NCI-H2227 treated with DMSO at 0.1 percent for 48 hours (cell line): Measurements from ENCODE around the gene DENND4B.

Source experiments
- DNase-seq: peaks from one replicate; lab custom pipeline; 2025; lab: John Stamatoyannopoulos, UW

DENND4B gene

DNA sequence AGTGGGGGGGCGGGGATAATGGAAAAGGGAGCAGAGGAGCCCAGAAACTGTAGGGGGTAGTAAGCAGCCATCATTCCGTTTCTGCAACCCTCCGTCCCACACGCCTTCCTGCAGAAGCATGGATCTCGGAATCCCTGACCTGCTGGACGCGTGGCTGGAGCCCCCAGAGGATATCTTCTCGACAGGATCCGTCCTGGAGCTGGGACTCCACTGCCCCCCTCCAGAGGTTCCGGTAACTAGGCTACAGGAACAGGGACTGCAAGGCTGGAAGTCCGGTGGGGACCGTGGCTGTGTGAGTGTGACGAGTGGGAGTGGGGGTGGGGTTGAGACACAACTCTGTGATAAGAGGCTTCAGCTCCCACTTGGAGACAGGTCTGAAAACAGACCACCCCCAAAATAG is 21.9 kb upstream of the DENND4B start:
- no peak for DNase-seq

DNA sequence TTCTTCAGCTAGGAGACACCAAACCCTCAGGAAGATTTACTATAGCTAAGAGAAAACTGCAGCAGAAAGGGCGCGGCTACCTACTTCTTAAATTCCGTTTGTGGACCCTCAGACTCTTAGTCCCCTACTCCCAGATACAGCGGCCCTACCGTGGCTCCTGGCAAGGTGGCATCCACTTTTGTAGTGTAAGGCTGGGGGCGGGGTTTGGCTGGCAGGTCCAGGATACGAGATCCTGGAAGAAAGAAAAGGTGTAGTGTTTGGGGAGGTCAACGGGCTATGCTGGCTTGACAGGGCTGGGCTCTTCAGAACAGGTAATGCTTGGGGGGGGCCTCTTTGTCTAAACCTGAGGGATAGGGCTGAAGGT is 21.5 kb upstream of the DENND4B start:
- no peak for DNase-seq

DNA sequence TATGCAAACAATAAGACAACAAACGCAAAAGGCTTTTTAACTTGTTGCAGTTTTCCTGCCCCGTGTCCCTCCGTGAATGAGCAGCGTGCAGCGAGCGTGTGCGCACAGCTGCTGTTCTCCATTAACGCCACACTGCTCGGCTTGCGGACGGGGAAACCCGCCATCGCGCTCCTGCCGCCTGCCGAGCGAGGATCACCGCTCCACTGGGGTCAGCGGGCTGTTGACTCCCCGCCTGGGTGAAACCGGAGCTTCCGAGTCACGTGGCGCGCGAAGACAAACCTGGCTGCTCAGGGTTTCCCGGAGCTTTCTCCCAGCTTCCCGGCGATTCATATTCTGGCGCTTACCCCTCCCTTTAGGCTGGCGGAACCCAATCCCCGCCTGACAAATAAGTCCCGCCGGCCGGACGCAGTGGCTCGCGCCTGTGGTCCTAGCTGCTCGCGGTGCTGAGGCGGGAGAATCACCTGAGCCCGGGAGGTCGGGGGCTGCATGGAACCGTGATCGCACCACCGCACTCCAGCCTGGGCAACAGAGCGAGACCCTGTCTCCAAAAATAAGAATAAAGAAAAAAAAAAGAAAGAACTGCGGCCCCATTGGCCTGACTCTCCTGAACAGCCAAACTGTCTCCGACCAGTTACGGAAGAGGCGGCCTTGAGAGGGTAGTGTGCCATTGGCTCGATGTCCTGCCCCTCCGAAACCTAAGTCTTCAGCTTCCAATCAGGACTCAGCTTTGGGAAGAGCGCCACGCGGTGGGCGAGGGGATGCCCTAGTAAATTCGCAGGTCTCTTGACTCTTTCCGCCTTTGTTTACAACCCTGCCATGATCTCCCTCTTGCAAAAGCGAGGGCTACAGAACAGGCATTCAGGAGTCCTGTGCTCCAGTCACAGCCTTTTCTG is 20.8 kb upstream of the DENND4B start, which contains the start of gene CREB3L4:
CREB3L4 (plus strand) TSS at position 796 of the 893 bp plus-strand sequence. CDS start 624 bp downstream, outside the sequence.
- DNase-seq = peak; percentile 97

DNA sequence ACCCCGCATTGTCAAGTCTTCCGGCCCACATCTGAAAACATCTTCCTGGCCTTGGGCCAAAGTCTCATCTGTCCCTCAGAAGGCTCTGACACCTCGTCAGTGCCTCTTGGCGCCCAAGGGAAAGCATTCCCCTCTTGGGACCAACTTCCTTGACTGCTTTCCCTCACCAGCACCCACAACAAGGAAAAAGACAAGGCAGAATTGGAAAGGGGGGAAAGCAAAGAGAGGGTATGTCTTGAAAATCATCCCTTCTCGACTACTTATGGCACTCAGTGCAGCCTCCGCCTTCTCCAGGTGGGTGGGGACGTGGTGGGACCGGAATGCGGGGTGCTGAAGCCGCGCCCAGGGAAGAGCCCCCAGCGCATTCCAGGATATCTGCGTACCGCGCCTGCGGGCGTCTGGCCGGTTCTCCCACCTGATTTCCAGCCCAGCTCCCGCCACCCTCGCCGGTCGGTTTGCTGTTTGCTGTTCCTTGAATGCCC is 17.4 kb upstream of the DENND4B start:
- DNase-seq = peak; percentile 73

DNA sequence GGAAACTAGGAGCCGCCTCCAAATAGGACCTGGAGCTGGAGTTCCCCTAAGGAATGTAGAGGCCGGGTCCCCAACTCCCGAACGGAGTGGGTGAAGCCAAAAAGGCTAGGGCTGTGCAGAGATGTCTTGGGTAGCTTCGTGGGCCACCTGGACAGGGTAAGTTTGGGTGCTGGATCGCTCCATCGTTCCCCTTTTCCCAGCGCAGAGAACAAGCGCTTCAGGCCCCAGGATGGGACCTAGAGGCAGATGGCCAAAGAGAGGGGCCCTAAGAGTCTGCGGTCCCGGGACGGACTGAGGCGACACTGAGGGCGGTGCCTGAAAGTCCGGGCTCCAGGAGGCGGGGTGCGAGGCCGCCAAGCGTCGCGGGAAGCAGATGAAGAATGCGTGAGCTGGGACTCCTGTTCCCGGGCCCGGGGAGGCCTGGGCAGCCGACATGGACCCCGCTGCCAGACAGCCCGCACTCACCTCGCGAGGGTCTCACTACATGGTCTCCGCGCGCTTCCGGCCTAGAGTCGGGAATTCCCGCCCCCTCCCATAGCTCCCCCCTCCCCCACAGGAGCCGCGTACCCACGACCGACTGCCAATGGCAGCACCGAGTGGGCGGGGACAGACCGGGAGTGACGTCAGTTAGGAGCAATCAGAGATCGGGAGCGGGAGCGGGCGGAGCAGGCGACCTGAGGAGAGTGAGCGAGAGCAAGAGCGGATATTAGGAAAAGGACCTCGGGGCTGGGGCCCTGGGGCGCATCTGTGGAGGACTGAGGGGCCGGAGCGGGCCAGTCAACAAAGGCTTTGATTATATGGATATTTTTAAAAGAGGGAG is 16.7 kb upstream of the DENND4B start, which contains the start of gene SLC39A1:
SLC39A1 (minus strand) TSS at position 508 of the 820 bp plus-strand sequence. CDS start 822 bp downstream, outside the sequence.
- peak; percentile 96 for DNase-seq

DNA sequence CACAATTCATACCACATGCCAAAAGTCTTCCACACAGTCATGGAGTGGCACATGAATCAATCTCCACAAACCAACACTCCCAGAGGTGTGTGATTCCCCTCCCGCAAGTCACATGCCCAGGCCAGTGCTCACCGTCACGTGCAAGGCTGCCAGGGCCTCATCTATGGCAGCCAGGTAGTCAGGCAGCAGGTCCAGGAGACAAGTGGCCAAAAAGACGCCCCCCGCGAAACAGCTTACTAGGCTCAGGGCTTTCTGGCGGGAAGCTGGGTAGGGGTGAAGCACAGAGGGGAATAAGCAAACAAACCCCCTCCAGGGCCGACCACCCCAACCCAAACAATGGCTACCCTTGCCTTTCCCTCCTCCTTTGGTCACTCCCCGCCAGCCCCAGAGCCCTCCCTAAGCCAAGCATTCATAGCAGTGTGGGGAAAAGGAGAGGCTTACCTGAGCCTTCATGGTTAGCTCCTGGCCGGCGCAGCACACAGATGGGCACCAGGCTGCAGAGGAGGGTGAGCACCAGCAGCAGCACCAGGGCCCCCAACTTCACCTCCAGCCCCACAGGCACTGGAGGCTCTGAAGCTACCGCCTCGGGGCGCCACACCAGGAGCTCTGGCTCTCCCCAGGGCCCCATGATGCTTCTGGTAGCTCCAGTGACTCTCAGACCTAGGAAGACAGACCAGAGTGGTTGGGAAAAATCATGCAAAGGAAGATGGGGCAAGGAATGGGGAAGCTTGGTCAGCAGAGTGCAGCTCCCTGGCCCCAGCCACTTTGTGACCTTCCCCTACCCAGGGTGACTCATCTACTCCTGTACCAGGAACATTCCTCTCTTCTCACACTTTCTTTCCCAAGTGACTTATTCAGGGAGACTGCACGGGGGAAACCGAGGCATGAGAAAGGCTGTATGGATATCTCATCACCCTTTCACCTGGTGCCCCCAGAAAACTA is 15.8 kb upstream of the DENND4B start:
- DNase-seq = no peak

DNA sequence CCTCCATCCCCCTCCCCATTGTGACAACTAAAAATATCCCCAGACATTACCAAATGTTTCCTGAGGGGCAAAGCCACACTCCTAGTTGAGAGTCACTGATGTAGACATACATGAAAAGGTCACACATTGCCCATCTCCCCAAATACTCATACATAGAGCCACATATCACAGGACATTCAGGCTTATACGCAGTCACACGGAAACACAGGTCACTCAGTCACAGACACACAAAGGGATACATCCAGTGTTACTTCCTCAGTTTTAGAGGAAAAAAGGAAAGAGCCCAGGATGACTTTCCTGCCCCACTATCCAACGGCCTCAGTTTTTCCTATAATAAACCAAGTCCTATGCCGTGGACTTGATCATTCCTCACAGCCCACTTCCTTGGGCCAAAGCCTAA is 14.9 kb upstream of the DENND4B start:
- no peak for DNase-seq

DNA sequence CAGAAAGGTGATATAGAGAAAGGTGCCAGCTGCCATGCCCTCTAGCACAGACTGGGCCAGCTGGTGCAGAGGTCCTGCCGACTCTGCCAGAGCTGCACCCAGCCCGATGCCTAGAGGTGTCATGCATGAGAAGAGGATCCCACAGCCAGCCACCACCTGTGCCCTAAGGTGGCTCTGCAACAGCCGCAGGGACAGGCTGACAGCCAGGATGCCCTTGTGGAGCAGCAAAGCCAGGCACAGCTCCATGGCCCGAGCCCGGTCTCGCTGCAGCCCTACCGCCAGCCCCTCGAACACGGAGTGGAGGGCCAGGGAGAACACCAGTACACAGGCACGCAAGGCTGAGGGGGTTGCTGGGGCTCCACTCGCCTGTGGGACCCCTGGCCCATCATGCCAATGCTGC is 13.7 kb upstream of the DENND4B start:
- DNase-seq = no peak

DNA sequence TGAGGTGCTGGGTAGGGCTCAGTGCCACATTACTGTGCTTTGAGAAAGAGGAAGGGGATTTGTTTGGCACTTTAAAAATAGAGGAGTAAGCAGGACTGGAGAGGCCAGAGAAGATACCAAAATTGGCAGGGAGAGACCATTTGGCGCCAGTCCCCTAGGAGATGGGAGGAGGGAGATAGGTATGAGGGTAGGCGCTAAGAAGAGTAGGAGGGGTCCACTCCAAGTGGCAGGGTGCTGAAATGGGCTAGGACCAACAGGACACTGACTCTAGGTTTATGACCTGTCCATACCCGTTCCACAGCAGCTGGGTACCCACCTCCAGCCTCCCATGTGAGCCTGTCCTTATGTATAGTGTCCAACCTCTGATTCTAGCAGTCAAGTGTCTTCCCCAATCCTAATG is 12.9 kb upstream of the DENND4B start:
- DNase-seq = no peak

DNA sequence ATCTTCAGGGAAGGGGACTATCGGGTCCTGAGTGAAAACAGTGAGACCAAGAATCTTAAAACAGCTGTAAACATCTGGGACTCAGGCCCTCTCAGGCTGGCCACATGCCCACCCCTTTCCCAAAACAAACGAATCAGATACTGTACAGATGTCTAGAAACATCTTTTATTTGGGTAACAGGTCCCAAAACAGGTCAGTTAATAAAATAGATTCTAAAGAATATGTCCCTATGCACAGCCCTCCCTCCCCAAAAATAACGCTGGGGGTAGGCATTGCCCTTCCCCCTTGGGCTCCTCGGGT is 12.4 kb upstream of the DENND4B start:
- DNase-seq = no peak

DNA sequence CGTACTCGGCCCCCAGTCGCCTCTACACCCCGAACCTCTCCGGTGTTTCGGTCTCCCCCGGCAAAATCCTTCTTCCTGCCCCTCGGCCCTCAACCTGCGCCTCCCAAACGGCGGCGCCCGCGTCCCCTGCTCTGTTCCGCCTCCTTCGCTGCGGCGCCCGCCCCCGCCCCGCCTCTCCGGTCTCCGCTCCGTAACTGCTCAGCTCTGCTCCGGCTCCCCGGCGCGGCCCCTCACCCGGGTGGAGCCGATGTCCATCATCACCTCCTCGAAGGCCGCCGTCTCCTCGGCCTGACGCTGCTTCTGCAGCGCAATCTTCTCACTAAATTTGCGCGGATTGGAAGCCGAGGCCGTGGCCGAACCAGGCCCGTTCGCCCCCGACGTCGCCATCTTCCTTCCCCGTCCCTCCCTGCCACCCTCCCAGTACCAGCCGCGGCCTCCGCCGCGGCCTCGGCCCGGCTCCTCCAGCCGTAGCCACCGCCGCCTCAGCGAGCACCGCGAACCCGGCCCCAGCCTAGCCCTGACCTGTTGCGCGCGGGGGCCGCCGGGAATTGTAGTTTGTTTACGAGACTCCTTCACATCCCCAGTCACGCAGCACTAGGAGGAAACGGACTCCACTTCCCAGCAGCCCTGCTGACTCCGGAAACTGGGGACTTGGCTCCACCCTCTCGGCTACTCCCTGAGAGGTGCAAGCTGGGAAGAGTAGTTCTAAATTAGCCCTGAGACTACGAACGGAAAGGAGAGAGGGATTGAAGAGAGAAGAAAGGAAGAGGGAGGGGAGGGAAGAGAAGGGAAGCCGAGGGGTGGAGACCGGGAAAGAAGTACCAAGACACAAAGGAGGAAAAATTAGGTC is 11.8 kb upstream of the DENND4B start, which contains the start of gene CRTC2:
CRTC2 (minus strand) TSS at position 502 of the 850 bp plus-strand sequence; CDS start at position 387, 115 bp downstream.
- peak; percentile 99 for DNase-seq

DNA sequence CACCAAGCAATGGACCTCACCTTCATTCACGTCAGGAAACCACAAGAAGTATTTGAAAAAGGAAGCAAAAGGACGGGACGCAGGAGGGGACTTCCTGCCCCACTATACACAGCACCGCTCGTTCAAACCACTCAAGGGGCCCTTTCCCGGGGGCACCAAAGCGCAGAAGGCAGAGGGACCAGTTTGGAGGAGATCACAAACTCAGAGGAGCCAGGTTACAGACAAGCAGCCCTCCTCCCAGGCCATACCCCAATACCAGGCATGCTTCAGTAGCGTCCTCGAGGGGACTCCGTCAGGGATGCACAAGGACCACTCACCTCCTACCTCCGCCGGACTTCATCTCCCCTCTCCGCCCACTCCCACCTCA is 11.2 kb upstream of the DENND4B start:
- DNase-seq = no peak

DNA sequence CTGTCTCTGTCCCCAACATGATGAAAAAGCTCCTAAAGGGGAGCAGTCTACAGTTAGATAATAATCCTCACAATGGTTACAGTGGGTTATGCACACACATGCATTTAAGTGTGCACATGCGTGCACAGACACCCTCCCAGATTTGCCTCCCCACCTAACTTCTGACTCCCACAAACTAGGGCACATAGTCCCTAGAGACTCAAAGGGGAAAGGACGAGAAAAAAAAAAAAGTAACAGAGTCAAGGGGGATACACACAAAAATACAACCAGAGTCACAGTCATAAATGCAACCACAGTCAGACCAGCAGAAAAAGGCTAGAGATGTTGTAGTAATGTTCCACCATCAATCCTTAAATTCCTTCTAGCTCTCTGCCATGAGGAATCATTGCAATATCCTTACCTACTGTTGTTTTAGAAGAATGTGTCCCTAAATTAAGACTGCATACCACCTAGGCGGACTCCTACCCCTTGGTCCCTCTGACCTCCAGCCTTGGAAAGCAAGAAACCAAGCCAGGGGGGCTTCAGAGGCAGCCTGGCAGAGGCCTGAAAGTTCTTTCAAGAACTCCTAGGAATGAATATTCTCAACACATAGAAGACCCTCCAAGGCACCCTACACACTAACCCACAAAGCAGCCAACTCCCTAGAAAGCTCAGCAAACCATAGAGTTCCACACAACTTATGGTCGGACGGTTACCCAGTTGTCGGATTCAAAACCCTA is 10.6 kb upstream of the DENND4B start:
- no peak for DNase-seq

DNA sequence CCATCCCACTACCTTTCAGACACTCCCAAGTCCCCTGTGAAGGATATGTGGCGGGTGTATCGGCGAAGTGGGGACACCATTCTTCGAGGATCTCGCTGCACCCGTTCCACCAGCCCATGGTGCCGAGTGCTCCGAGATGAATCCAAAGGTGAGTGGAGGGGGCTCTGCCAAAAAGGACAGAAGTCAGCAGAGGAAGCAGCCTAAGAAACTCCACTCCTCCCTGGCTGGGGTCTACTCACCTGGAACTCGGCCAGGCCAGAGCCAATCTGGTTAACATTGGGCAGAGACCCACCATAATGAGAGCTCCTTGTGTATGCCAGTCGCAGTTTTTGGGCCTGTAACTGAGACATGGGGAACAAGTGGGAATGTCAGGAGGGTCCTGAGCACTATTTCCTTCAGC is 8.3 kb upstream of the DENND4B start:
- DNase-seq = no peak

DNA sequence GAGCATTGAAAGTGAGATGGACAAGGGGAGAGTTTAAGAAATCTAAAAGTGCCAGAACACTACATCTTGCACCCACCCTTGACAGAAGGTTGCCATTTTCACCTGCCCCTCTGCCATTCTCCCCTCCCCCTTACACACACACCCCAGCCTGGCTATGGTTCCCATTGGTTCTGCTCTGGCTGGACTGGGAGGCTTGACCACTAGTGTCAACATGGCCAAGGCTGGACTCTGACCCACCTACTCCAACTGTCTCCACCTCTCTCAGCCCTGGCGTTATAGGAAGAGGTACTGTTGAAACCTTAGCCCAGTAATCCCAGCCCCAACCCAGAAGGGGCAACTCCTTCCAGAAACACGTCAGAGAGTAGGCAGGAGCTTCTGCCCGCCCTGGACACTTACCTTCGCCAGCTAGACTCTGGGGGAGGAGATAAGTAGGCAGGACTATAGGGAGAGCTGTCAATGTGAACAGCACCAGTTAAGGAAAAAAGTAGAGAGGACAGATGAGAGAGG is 7.4 kb upstream of the DENND4B start:
- DNase-seq = no peak

DNA sequence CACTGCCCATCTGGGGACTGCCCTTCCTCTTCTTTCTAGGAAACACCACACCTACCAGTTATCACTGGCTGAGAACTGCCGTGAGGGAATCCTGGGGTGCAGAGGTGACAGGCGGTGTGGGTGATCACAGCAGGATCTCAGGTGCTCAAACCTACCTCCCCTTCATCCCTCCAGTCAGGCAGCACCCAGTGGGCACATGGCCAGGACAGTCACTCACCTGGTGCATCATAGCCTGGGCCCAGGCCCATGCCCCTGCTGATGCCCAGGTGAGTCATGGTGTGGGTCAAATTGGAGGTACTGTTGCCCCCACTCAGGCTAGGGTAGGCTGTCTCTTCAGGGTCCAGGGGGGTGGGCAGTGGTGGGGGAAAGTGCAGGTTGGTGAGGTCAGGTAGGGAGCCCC is 5.3 kb upstream of the DENND4B start:
- DNase-seq = no peak

DNA sequence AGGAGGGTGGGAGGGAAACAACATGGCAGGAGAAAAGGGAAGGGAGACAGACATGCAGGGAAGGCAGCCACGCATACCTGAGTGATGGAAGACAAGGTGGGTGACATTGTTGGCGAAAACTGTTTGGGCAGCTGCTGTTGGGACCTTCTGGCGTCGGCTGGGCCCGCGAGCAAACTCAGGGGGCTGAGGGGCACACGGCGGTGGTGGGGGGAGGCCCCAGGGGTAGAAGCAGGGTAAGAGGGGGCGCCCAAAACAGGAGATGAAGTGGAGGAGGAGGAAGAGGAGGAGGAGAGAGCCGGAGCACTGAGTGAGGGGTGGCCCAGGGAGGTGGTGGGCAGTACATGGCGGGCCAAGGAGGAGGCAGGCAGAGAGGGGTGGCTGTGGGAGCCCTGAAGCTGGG is 4.7 kb upstream of the DENND4B start:
- DNase-seq = no peak

DNA sequence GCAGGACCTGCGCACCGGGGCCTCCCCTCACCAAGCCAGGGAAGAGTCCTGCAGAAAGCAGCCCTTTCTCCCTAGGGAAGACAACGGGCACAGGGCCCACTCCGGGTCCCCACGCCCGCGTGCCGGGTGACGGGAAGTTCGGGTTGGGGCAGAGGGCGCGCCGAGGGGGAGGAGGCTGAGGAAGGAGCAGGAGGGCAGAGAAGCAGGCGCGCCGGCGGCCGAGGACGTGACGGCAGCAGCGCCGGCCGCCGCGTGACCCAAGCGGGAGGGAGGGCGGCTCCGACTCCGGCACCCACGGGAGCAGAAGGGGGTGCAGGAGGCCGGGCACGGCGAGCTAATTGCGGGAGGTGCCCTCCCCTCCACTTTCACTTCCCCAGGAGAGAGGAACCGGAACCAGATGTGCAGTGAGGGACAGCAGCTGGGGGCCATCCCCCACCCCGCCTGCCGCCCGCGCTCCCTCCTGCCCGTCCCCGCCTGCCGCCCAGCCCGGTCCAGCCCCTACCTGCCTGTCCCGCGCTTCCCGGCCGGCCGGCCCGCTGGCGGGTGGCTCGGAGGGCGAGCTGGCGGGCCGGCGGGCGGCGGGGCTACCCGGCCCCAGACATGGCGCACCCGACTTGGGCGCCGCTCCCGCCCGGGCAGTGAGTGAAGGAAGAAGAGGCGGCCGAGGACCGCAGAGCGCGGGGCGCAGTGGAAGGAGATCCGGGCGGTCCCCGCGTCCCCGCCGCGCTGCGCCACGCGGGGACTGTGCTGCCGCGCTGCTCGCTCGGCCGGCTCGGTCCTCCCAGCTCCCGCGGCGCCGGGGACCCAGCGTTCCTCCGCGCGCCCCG is 510 bp downstream of the DENND4B start:
- DNase-seq = peak; percentile 22
